Measurements from ENCODE around the gene CNDP2.
"Not testable (repeated sequence)": the region's sequence is repeated elsewhere in the genome, so short reads cannot be mapped to it uniquely, and the experiment has no call there.

The CNDP2 gene

DNA sequence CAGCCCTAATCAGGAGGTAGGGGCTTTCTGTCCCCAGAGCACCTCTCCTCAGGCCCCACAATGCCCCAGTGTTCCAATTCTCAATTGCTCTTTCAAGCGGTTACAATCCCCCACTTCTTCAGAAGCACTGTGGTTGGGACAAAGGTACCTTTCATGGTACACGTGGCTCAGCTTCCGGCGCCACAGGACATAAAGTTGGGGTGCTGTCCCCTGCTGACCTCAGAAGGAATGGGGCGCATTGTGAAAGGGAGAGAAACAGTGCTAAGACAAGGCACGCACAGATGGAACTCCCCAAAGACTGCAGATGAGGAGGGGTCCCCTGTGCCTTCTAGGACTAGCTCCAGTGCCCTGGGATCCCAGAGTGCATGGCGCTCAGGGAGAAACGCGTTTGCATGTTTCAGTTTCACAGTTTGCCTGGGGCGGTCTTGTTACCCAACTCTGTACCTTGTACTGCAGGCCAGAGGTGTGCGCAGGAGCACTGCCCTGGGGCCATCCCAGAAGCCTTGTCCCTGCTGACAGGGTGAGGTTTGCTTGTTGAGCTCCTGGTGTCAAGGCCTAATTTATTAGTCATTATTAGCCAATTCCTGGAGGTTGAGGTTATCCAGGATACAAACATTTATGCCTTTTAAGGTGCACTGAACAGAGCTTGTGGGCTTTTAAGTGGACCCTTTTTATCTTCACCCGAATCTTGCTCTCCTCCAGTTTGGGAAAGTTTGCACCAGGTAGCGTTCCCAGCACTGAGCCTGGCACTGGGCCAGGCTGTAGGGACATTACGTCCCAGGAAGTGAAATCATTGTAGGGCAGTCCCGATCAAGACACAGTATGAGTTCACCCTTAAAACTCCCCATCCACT is 45.8 kb downstream of the CNDP2 start:
- no peak for DNase-seq

DNA sequence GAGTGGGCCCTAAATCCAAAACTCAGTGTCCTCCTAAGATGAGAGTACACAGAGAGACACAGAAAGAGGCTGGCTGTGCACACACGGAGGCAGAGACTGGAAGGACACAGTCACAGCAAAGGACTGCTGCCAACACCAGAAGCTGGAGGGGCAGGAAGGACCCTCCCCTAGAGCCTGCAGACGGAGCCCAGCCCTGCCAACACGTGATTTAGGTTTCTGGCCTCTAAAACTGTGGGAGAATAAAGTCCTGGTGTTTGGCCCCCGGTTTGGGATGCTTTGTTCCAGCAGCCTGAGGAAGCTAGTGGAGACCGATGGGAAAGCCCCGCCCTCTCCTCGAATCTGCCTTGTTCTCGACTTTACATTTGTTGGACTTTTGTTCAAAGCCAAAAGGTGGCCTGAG is 48.7 kb downstream of the CNDP2 start:
- no peak for DNase-seq

DNA sequence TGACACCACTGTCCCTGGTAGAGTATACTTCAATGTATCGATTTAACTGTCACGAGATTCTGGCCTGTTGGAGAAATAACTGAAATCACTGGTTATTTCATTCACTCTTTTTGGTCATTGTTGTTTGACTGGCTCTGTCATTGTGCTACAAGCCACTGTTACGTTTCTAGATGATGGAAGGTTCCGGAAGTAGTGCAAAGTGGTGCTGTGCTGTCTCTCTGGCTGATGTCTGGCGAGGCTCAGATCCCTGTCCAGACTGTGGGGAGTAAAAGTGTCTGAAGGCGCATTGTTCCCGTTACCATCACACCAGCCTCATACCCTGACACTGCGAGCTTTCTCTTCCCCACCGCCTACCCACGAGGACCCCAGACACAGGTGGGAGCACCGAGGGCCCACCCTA is 49.8 kb downstream of the CNDP2 start:
- DNase-seq = no peak

DNA sequence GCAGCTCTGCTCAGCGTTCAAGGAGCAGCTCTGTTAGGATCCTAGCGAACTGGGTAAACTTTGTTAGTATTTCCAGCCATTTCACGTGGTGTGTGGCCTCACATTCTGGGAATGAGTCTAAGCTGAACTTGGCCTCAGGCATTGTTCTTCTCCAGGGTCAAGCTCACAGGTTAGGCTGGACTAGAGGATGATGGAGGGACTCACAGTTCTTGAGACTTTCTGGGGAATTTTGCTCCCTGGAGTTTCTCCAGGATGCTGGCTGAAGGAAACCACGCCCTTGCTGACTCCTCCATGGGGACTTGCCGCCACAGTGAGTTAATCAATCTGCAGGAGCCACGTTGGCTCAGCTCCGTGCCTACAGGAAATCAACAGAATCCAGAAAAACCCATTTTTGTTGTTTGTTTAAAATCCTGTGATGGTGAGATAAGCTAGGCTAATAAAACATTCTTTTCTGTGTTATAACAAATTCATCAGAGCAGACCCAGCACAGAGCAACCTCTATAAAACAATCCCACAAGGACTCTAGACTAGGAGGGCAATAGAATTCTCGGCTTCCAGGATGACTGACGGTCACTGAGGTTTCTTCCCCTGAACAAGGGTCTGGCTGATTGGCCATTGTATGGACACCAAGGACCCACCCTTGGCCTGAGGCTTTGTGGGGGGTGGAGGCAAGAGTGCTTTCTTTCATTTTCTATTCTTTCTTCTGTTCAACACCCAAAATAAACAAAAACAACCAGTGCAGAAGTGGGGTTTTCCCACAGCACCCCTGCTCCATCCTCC is 50.8 kb downstream of the CNDP2 start:
- no peak for DNase-seq

DNA sequence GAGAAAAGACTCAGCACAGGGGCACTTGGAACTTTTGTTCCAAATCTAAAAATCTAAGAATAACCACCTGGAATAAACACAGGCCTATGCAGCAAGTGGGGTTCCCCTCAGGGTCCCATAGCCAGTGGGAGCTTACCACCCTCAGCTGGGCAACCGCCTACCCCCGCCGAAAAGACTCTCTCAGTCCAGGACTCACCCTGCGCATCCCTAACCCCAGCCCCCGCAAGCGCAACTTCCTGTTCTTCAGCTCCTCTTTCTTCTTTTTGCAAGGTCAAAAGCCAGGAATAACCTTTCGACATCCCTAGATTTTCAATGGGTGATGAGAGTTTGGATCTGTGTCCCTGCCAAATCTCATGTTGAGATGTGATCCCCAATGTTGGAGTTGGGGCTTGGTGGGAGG is 51.7 kb downstream of the CNDP2 start:
- no peak for DNase-seq

DNA sequence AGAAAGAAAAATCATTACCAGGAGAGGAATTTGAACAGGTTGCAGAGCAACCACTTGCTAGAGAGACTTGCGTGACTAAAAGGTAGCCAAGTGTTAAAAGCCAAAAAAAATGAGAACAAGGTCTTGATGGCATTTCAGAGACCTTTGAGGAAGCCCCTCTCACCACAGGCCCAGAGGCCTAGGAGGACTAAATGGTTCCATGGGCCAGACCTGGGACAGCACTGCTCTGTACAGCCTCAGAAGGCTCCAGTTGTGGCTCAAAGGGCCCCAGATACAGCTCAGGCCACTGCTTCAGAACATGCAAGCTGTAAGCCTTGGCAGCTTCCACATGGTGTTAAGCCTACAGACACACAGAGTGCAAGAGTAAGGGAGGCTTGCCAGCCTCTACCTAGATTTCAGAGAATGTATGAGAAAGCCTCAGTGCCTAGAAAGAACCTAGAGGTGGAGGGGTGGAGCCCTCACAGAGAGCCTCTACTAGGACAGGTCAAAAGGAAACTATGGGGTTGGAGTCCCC is 53.5 kb downstream of the CNDP2 start:
- no peak for DNase-seq

DNA sequence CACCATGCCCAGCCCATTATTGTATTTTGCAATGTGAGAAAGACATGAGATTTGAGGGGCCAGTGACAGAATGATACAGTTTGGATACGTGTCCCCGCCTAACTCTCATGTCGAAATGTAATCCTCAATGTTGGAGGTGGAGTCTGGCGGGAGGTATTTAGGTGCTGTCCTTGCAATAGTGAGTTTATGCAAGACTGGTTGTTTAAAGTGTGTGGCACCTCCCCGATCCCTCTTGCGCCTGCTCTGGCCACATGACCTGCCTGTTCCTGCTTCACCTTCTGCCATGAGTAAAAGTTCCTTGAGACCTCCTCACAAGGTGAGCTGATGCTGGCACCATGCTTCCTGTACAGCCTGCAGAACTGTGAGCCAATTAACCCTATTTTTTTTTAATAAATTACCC is 54.7 kb downstream of the CNDP2 start:
- DNase-seq = no peak

DNA sequence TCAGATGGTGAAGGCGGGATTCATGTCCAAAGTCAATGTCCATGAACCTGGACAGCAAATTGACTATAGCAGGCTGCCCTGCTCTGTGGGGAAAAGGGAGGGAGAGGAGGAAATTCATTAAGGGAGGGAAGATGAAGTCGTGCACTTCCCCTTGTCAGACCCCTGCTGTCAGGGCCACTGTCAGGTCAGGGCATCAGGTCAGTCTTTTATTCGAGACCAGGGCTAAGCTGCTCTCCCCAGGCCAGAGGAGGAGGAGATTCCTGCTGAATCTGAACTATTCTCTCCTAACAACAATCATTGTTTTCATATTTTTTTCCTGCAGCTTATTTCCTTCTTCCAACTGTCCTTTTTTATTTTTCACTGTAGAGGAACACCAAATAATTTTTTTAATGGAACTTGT is 55.3 kb downstream of the CNDP2 start:
- no peak for DNase-seq

DNA sequence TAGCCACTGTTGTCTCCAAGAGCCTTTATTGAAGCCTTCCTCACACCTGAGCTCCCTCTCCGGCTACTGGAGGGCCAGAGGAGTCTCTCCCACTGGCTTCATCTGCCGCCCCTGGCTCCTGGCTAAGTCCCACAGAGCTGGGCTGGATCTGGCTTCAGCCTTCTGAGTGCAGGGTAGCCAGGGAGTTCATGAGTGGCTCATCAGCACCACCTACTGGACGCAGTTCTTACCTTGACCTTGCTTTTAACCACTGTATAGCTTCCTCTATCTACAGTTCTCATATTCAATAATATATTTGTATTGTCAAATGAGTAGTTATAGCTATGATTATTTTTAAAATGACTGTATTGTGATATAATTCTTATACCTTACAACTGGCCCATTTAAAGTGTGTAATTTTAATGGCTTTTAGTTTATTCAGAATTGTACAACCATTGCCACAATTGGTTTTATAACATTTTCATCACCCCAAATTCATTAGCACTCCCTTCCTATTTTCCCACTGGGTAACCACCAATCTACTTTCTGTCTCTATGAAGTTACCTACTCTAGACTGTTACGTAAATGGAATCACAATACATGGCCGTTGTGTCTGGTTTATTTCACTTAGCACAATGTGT is 55.9 kb downstream of the CNDP2 start:
- DNase-seq = peak; percentile 31

DNA sequence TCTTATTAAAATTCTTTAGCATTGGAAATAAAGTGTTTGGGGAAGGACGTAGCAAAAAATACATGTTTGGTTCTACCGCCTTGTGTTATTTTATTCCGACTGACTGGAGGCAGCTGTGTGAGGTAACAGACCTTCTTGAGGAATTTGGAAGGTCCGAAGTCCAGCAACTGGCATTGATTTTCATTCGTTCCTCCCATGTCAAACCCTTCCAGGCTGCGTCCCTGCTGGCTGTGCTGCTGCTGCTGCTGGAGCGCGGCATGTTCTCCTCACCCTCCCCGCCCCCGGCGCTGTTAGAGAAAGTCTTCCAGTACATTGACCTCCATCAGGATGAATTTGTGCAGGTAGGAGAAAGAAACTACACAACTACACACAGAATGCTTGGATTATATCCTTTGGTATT is 60.0 kb downstream of the CNDP2 start:
- DNase-seq = no peak

DNA sequence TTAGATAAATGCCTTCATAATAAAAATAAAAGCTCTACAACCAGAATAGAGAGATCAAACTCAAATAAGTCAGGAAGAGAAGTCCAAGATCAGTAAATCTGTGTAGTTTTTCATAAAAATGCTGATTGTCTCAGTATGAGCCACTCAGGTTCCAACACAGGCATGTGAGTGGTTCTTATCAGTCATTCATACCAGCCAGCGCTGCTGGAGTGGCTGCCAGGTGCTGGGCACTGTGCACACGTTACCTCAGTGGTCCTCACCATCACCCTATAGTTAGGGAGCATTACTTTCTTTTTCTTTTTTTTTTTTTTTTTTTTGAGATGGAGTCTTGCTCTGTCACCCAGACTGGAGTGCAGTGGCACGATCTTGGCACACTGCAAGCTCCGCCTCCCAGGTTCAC is 61.9 kb downstream of the CNDP2 start:
- DNase-seq = no peak

DNA sequence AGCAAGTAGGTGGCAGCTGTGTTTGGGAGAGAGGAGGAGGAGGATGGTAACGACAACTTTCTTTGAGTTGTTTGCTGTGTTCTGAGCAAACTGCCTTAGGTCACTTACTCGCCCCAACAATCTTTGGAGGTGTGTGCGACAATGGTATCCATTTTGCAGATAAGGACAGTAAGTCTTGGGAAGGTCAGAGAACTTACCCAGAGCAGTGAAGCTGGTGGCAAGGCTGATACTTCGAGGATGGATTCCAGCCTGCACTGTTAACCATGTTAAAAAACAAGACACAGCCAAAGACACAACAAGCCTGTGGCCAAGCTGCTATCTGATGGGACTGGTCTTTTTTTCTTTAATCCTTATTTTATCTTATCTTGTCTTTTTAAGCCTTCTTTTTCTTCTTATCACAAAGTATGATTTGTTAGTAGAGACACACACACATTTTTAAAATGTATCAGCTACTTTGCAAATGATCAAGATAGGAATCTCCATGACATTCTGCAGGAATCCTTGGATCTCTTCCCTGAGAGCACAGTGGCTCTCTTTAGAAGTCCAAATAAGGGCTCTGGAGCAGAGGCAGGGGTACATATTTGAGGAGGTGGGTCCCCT is 66.1 kb downstream of the CNDP2 start:
- no peak for DNase-seq

DNA sequence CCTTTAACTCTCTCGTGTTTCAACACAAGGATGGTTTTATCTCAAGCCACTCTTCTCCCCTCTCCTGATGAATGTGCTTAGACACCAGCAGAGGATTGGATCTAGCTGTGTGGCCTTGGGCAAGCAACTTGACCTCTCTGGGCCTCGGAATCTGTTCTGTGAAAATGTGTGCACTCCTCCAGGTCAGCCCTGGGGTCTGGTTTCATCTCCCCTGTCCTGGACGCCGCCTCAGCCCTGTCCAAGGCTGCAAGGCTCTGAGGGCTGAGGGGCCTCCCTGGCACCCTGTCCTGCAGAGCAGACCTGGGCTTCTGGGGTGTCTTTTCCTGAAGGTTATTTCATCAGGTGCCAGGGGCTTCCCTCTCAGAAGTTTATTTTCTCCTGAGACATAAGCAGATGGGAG is 66.6 kb downstream of the CNDP2 start:
- no peak for DNase-seq

DNA sequence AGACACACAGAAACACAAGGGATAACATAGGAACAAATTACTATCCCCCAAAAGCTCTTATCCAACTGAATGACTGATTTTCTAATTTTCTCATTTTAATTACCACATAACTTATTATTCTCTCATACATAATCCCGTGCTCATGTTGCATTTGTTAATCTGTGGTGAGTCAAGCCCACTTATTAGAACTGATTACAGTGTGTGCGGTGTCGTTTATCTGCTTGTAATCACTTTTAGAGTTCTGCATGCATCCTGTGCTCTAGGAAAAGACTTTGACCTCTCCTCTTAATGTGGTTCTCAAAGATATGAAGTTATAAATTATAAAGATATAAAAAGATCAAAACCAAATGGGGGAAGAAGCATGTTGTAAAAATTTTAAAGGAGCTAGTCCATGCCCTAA is 67.8 kb downstream of the CNDP2 start:
- no peak for DNase-seq

DNA sequence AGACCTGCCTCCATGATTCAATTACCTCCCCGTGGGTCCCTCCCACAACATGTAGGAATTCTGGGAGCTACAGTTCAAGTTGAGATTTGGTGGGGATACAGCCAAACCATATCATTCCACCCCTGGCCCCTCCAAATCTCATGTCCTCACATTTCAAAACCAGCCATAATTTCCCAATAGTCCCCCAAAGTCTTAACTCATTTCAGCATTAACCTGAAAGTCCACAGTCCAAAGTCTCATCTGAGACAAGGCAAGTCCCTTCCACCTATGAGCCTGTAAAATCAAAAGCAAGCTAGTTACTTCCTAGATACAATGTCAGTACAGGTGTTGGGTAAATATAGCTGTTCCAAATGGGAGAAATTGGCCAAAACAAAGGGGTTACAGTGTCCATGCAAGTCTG is 69.0 kb downstream of the CNDP2 start:
- DNase-seq = not testable (repeated sequence)

DNA sequence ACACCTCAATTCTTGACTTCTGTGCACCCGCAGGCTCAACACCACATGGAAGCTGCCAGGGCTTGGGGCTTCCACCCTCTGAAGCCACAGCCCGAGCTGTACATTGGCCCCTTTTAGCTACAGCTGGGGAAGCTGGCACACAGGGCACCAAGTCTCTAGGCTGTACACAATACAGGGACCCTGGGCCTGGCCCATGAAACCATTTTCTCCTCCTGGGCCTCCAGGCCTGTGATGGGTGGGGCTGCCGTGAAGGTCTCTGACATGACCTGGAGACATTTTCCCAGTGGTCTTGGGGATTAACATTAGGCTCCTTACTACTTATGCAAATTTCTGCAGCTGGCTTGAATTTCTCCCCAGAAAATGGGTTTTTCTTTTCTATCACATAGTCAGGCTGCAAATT is 69.8 kb downstream of the CNDP2 start:
- DNase-seq = not testable (repeated sequence)

DNA sequence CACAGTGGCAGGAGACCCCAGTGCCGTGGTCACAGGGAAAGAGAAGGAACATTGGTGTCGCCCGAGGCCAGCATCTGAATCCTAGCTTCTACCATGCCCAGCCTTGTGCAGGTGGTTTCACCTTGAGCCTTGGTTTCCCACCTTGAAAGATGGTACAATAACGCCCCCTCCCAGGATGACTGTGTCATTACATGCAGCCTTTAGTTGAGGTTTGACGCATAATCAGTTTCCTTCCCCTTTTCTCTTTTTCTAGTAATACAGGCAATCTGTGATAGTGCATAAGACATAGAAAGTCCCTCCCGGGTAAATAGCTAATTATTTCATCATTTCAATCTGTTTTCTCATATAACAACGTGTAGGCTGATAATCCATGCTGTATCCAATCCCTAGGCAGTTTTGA is 71.7 kb downstream of the CNDP2 start:
- DNase-seq = no peak

DNA sequence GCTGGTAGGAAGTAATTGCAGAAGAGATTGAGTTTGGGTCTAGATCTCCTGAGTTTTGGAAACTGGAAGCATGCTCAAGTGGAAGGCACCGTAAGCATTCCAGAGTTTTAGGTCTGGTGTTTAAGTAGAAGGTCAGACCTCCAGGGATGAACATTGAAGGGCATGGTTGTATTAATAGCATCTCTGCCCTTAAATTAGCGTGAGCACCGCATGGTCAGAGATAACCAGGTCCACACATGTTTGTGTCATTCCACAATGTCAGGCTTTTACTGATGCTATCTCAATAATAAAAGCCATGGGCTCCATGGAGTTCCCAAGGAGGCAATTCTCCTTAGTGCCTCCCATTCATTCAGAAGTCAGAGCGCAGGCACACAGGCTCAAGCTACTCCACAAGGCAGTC is 73.2 kb downstream of the CNDP2 start:
- DNase-seq = no peak

DNA sequence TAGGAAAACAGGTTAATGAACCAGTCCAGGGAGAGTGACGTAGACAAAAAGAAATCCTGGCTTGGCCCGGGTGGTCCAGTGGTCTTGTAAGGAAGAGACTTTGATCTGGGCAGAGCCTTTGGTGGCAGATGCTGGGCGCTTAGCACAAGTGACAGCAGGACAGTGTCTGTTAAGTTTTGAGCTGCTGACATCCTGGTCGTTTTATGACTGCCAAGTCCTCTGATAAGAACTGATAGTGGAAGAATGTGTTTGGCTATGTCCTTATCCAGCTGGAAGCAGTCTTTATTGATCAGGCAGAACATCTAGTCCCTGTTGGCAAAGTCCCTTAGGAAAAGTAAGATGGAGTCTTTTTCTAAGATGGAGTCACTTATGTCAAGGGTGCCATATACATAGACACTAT is 74.1 kb downstream of the CNDP2 start:
- DNase-seq = no peak

DNA sequence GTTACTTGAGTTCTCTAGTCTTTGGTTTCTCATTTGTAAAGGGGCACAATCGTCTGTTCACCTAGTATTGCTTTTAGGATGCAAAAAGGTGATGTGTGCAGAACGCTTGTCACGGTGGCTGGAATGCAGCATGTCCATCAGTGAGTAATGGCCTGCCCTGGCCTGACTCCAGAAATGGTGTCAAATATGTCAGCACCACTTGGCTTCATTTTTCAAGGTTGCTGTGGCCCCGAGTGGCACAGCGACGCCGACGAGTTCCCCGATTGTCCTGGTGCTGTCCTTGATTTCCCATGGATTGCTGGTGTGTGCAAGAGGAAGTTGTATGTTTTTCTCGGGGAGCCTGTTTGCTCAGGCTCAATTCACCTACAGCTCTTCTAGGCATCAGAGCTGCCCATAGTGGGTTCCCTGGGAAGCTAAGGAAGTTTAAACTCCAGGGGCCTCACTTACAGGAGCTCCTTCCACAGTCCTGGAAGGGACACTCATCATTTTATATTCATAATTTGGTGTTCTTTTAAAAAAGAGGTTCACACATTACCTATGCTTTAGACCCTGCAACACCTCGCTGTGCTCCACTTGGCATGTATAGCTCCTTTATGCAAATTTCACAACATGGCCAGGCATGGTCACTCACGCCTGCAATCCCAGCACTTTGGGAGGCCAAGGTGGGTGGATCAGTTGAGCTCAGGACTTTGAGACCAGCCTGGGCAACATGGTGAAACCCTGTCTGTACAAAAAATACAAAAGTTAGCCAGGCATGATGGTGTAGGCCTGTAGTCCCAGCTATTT is 75.9 kb downstream of the CNDP2 start:
- DNase-seq = no peak

DNA sequence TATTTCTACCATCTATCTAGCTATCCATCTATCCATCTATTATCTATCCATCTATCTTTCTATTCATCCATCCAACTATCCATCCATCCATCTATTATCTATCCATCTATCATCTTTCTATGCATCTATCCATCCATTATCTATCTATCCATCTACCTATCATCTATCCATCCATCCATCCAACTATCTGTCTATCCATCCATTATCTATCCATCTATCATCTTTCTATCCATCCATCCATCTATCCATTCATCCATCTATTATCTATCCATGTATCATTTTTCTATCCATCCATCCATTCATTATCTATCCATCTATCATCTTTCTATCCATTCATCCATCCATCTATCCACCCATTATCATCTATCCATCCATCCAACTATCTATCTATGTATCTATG is 76.9 kb downstream of the CNDP2 start:
- DNase-seq = no peak
